ENCODE measurements around the gene PRRC2A.
"Not testable (repeated sequence)": the region's sequence is repeated elsewhere in the genome, so short reads cannot be mapped to it uniquely, and the experiment has no call there.

PRRC2A gene

DNA sequence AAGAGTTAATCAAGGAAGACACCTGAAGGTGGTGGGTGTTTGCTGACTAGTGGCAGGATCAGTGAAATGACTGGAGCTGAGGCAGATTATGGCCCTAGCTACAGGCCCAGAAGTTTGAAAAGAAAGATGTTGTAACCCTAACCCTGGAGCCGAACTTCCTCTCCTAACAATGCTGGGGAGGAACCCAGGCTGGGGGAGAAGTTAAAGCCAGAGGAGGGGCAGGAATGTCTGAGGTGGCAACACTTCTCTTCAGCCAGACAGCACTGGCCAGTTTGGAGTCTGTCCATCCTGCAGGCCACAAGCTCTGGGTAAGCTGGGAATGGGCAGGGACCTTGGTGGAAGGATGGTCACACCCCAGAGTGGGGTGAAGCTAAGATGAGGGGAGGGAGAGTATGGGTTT lies 34.5 kb upstream of the PRRC2A start, which contains the start of gene LST1:
Gene LST1 (plus strand): TSS at position 270 of the 400 bp plus-strand sequence. CDS start 1,023 bp downstream, outside the sequence.
- DNase-seq = no peak

DNA sequence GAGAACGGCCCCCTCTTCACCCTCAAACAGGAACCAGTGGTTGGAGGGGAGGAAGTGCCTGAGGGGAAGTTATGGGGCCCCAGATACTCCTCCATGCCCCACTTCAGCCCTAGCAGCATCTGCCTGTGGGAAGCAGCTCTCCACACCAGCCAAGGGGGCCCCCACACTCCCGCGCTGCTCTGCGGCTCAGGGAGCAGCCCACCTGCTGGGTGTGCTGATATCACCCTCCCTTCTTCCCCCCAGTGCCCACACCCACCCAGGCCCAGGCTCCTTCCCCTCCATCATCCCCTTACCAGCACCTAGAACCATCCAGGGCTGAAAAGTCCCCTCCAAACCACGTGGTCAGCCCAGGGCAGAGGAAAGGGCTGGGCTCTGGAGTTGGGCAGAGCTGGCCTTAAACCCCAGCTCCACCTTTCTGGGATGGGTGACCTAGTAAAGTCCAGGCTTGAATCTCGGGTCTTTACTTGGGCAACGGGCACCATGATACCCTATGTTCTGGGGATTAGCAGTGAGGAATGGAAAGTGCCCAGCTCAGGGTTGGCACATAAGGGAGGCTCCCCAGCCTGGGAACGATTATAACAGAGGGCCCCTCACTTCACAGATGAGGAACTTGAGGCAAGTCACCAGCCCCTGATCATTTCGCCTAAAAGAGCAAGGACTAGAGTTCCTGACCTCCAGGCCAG lies 33.8 kb upstream of the PRRC2A start:
- DNase-seq = peak; percentile 49

DNA sequence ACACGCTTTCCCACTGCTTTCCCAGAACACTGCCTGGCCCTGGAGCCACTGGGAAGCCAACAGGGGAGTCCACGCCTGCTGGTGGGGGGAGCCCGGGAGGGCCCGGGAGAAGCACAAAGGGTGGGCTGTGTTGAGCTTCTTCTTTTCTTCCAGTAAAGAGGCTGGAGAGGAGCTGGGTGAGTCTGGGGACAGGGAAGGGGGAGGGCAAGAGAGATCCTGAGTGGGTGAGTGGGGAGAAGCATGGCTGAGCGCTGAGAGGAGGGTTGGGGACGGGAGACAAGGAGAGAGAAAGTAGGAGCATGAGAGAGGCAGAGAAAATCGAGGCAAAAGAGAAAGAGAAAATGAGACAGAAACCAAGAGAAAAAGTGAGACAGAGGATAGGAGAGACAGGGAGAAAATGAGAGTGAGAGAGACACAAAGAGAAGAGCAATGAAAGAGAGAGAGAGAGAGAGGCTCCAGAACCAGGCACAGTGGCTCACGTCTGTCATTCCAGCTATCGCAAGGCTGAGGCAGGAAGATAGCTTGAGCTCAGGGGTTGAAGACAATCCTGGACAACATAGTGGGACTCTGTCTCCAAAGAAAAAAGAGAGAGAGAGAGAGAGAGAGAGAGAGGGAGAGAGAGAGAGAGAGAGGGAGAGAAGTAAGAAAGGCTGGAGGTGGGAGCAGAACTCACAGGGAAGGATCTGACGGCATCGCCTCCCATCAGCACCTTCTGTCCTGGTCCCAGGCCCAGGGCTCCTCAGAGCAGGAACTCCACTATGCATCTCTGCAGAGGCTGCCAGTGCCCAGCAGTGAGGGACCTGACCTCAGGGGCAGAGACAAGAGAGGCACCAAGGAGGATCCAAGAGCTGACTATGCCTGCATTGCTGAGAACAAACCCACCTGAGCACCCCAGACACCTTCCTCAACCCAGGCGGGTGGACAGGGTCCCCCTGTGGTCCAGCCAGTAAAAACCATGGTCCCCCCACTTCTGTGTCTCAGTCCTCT lies 32.4 kb upstream of the PRRC2A start:
- peak; percentile 44 for DNase-seq

DNA sequence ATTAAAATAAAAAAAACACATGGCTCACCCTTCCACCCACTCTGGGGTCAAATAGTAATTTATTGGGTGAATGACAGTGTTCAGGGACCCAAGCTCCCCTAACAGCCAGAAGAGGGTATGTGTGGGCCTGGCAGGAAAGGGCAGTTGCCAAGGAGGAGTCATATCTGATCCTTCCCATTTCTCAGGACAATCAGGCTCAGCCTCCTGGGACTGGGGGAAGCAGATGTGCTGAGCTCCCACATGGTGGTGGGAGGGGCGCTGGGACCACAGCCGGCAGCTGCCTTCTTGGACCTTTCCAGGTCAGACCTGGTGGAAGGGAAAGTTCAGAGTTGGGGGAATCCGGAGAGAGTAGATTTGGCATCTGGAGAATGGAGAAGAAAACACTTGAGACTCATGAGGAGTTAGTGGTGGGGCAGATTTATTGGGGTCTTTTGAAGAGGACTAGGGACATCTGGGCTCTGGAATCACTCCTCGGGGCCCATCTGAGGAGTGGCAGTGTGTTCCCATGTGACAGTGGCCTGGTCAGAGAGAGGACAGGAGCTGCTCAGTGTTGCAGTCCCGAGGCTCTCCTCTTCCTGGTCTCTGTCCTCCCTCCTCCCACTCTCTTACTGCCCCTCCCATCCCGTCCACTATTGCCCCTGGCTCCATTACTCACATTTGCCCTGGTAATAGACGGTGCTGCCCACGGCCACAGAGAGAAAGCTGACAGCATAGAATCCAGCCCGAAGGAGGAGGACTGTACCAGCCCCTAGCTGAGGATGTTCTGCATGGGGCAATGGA lies 31.5 kb upstream of the PRRC2A start:
- no peak for DNase-seq

DNA sequence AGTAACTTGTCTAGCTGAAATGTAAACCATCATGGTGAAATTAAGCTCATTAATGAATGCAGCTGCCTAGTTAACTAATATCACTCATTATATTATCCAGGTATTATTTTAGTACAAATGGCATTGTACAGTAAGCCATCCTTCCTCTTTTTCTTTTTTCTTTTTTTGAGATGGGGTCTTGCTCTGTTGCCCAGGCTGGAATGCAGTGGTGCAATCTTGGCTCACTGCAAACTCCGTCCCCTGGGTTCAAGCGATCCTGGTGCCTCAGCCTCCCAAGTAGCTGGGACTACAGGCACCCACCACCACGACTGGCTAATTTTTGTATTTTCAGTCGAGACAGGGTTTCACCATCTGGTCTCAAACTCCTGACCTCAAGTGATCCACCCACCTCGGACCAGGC lies 29.8 kb upstream of the PRRC2A start:
- DNase-seq = not testable (repeated sequence)

DNA sequence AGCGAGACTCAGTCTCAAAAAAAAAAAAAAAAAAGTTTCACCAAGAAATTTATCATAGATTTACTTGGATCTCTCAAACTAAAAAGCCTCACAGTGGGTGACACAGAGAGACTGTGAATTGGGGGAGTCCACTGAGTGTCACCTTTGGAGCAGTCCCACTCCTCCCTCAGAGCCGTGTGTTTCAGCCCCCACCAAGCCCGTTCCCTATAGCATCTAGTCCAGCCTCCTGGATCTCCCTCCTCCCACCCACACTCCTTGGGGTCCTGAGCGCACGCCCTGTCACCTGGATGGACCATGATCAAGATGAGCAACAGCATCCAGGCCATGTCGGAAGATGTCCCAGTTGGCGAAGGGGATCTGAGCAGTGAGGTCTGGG lies 28.1 kb upstream of the PRRC2A start:
- DNase-seq = no peak

DNA sequence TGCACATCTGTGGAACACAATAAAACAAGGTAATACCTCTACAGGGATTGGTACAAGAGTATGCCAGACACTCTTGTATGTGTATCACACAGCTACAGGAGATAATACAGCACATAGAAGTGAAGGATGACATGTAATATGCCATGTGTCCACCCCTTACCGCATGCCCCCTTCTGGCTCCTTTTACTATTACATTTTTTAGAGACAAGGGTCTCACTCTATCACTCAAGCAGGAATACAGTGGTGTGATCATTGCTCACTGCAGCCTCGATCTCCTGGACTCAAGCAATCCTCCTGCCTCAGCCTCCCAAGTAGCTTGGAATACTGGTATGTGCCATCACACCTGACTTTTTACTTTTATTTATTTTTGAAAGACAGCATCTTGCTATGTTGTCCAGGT lies 23.5 kb upstream of the PRRC2A start:
- DNase-seq = peak; percentile 78

DNA sequence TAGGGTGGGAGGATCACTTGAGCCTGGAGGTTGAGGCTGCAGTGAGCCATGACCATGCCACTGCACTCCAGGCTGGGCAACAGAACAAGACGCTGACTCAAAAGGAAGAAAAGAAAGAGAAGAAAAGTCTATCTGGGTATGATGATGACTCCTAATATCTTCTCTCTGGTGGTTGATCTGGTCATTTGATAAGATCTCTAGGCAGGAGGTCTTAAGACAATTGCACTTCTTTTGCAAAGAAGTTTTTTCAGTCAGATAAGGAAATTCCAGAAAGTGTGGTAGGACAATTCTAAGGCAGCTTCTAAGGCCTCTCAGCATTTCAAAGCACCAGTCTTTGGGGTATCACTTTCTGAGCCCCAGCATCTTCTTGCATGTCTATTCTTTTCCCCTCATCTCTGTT lies 13.2 kb upstream of the PRRC2A start:
- peak; percentile 45 for DNase-seq

DNA sequence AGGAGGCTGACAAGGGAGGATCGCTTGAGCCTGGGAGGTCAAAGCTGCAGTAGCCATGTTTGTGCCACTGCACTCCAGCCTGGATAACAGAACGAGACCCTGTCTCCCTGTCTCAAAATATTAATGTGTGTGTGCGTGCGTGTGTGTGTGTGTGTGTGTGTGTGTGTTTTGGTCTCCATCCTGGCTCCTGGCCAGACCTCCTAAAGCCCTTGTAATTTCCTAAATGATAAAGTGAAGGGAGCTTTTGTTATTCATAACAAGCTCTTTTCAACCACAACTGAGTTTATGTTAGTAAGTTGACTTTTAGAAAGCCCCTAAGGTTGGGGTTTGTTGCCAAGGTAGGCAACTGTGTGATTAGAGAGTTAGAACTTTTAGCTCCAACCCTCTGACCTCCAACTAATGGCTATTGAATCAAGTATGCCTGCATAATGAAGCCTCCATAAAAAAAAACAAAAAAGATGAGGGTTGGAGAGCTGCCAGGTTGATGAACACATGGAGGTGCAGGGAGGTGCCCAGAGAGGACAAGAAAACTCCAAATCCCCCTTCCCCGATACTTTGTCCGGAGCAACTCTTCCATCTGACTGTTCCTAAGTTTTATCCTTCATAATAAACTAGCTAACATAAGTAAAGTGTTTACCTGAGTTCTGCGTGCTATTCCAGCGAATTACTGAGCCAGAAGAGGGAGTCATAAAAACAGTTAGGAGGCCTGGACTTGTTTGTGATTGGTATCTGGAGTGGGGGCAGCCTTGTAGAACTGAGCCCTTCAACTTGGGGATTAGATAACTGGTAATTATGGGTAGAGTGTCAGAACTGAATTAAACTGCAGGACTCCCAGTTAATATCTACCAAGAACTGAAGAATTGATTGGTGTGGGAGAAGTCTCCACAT lies 10.8 kb upstream of the PRRC2A start:
- no peak for DNase-seq

DNA sequence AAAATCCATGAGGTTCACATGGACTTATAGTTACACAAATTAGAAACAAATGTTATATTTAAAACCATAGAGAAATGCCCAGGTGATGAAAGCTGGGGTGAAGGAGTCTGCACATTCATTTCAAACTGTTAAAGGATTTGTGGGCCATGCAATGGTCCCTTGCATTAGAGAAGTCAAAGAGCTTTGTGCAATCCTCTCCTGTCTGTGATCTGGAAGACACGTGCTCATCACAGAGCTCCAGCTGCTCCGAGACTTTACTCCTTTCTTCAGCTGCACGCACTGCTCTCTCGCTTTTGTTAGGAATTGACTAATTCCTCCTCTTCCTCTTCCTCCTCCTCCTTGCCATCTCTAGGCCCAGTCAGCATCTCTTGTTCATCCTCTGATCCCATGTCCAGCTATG lies 9.5 kb upstream of the PRRC2A start:
- DNase-seq = no peak

DNA sequence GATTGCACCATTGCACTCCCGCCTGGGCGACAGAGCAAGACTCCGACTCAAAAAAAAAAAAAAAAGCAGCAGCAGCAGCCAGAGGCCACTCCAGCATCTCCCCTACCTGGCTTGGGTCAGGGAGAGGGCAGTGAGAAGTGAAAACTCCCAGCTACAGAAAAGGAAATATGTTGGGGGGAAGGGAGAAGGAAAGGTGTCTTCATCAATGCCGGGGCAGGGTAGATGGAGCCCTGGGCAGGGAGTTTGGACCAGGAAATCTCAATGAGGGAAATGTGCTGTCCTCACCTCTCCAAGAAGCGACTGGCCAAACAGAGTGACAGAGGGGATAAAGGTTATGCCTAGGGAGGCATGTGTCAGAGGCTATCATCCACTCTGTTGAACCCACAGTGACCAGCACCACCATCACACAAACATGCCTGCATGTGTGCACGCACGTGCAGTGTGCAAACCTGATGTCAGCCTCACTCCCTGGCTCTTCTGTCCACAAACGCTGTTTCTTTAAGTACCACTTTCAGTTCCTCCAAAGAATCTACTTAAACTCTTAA lies 6.4 kb upstream of the PRRC2A start:
- no peak for DNase-seq

DNA sequence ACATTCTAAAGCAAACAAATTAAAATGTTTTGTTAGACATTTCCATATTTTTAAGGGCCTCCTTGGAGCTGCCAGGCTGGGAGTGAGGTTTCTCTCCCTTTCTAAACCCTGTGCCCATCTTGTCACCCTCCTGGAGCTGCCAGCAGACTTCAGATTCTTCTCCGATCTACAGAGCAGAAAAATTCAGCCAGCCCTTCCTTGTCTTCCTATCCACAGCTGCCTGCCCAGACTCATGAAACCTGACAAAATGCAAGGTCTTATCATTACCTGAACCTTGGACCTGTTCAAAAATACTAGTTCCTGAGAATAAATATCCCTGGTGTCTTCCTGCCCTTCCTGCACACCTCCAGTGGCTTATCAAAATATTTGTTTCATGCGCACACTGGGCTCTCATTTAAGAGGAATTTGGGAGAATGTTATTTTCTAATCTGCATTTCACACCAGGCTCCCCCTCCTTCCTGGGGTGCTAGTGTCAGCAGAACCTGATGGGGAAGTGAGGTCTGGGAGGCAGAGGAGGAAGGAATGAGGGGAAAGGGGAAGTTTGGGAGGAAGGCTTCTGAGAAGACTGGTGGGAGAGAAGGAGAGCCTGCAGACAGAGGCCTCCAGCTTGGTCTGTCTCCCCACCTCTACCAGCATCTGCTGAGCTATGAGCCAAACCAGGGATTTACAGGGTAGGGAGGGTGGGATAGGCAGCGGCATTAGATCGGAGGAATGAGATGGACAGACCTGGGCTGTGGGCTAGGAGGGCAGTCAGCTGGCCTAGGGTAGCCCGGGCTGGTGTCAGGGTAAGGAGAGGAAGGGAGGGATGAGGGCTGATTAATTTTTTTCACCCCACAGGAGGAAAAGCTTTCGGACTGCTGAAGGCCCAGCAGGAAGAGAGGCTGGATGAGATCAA lies 5.6 kb upstream of the PRRC2A start, which contains the start of gene AIF1:
Gene AIF1 (plus strand): TSS at position 551 of the 895 bp plus-strand sequence. CDS start 96 bp downstream, at position 647.
- DNase-seq = no peak

DNA sequence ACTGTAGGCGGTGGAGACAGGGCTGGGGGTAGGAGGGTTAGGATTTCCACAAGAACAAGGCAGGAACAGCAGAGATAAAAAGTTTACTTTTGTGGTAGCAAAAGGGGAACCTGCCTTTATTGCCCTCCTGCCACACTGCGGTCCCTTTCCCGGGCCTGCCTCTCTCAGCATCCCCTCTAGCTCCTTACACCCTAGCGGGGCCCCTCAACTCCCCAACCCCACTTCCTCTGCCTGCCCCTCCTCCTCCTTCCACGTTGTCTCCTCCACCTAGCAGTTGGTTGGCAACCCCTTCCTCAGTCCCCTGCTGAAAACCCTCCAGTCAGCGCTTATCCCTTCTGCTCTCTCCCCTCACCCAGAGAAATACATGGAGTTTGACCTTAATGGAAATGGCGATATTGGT lies 4.8 kb upstream of the PRRC2A start:
- peak; percentile 44 for DNase-seq

DNA sequence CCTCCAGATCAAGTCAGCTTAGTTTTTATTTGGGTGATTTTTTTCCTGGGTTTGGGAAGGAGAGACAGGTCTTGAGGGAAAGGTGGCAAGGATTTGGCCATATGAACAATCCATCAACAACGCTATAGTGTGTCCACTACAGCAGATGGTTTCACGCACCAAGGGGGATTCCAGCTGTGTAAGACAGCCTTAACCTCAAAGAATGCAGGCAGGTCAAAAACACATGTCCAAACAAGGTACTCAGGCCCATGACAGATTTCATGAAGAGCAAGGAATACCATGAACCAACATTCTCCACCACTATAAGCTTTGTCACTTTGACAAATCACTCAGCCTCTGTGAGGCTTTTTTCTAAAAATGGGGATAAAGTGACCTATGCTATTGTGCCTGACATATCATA lies 3.5 kb upstream of the PRRC2A start:
- DNase-seq = no peak

DNA sequence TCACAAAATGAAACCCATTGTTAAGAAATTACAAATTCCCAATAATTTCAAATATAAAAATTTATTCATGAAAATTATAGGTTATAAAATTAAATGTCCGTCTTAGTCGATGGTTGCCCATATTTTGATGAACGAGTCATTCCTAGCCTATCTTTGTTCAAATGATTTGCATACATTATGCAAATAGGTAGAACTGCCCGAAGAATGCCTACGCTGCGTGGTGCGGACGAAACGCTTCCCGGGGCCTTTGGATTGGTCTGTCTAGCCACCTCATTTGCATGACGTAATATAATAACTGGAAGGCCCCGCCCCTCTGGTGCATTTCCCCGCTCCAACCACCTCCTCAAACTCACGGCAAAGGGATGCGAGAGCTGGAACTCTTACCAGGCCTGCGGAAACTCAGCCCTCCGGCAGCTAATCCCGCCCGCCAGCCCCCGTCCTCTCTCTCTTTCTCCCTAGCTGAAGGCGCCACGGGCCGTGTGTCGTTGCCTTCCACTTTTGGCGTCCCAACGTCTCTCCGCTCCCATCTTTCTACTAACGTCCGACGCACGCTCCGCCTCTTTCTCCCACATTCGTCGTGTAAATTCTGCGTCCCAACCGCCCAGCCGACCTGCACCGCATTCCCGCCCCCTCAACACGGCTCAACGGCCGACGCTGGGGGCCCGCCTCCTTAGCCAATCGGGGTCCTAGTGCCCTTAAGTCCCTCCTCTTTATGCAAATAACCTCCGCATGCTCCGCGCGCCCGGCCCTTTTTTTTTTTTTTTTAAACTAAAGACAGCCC lies 520 bp upstream of the PRRC2A start:
- DNase-seq = peak; percentile 99

DNA sequence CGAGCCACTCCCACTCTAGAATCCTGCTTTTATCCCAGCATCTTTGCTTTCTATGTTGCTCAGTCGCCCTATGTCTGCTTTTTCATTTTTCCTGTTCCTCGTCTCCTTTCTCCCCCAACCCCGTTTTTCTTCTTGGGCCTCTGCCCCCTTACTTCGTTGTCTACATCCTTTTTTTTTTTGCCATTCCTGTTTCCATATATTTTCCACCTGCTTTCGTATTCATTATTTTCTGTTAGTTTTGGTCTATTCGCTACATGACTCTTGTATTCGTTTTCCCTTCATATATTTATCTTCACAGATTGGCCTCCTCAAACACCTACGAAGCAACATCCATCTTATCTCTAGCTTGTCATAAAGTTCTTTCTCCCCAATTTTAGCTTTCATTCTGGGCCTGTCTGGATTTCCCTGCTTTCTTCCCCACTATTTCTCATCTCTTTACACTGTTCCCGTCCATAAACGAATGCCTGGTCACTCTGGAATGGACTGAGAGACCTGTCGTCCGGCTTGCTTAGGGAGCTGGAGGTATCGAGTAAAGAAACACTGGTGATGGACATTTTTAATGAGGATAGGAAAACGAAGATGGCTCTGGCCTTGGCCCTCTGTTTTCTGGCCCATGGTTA lies 915 bp downstream of the PRRC2A start:
- DNase-seq = no peak

DNA sequence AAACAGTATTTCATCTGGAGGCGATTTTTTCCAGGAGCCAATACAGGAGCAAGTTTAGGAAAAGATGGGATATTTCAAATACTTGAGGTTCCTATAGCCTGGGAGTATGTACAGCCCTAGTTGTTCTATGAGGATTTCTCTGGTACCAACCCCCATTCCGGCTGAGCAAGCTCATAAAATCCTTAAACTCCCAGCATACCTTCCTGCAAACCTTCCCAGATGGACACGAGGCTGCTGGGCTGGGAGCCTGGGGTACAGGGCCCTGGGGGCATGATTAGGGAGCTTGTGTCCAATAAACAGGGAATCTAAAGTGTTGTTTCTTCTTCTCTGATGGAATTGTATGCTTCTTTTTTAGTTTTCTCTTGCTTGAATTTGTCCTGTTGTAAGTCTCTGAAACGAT lies 1.5 kb downstream of the PRRC2A start:
- no peak for DNase-seq

DNA sequence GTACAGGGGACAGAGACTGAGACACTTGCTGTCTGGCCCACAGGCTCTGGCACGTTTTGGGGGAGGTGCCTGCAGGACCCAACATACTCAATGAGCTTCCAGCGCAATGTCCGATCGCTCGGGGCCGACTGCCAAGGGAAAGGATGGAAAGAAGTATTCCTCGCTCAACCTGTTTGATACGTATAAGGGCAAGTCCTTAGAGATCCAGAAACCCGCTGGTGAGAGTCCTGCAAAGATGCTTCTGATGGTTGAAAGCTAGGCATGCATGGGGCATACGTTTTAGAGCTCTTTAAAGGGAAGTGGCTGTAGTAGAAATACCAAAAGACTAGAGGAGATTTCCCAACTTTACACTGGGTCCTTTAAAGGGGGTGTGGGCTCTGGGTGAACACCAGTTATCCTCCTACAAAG lies 2.2 kb downstream of the PRRC2A start:
- DNase-seq = no peak

DNA sequence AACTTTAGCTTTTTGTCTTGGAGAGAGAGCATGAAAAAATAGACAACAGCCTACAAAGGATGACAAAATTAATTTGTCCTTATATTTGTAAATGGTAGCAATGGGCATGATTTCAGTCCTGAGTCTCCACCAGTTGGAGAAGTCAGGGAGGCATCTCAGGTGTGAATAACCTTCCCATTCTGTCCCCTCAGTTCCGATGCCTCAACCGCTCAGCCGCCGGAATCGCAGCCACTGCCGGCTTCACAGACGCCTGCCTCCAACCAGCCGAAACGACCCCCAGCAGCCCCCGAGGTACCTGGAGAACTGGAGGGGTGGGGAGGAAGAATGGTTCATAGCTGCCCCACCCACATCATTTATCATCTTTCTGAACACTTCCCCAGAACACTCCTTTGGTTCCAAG lies 3.6 kb downstream of the PRRC2A start:
- DNase-seq = no peak

Measured in activated CD4-positive, alpha-beta T cell treated with anti-CD3 and anti-CD28 coated beads, Interleukin-10, Interleukin-2, amounts not matched to agents 100 ng/mL and 50 ng/mL, durations not matched to agents 16 hours and 8 hours (primary cell).